ENCODE data around the gene LUM.

Gene LUM

GRCh38 chr12:91123236-91123916, 12.1 kb upstream of the LUM start:
- Histone ChIP-seq H3K4me1 (peaks cover 0 to 4% (median 1%) of the 10 kb centered on the region in 4 donors), H3K9me3 (no peaks in the 10 kb centered on the region), H3K4me3 (no peak overlapping the region), H3K27ac (no peak overlapping the region), H3K36me3 (no peaks in the 10 kb centered on the region), H3K27me3 (no peaks in the 10 kb centered on the region)
- intact Hi-C loops (cut with DNase I; ENCODE audit: low total_unique reads): no loop called here
- no peak for DNase-seq
- no peak for TF ChIP-seq CTCF (IDR thresholded peaks at IDR 0.05)

- Histone ChIP-seq H3K4me3 (no peak overlapping the region), H3K27ac (no peak overlapping the region), H3K27me3 (no peaks in the 10 kb centered on the region), H3K9me3 (no peaks in the 10 kb centered on the region), H3K4me1 (peaks cover 0 to 4% (median 0%) of the 10 kb centered on the region in 4 donors), H3K36me3 (no peaks in the 10 kb centered on the region)
- intact Hi-C loops (cut with DNase I; ENCODE audit: low total_unique reads): no loop called here
- TF ChIP-seq CTCF (IDR thresholded peaks at IDR 0.05): no peak
- DNase-seq: no peak
Measured at GRCh38 chr12:91120781-91121180, 9.5 kb upstream of the LUM start.

GRCh38 chr12:91119089-91119488, 7.8 kb upstream of the LUM start:
- H3K4me1 ChIP-seq: peaks cover 0 to 4% (median 0%) of the 10 kb centered on the region in 4 donors
- intact Hi-C loops (cut with DNase I; ENCODE audit: low total_unique reads): no loop called here
- H3K9me3 ChIP-seq: no peaks in the 10 kb centered on the region
- no peaks in the 10 kb centered on the region for H3K27me3 ChIP-seq
- H3K4me3 ChIP-seq: no peak overlapping the region
- H3K27ac ChIP-seq: no peak overlapping the region
- TF ChIP-seq CTCF (IDR thresholded peaks at IDR 0.05): no peak
- no peaks in the 10 kb centered on the region for H3K36me3 ChIP-seq
- no peak for DNase-seq

- Histone ChIP-seq H3K36me3 (no peaks in the 10 kb centered on the region), H3K27ac (no peak overlapping the region), H3K9me3 (no peaks in the 10 kb centered on the region), H3K4me1 (peaks cover 0 to 4% (median 0%) of the 10 kb centered on the region in 4 donors), H3K27me3 (no peaks in the 10 kb centered on the region), H3K4me3 (no peak overlapping the region)
- no peak for TF ChIP-seq CTCF (IDR thresholded peaks at IDR 0.05)
- no peak for DNase-seq
- intact Hi-C loops (cut with DNase I; ENCODE audit: low total_unique reads): no loop called here
Measured at GRCh38 chr12:91113621-91114020, 2.3 kb upstream of the LUM start.

- Histone ChIP-seq H3K36me3 (no peaks in the 10 kb centered on the region), H3K9me3 (no peaks in the 10 kb centered on the region), H3K27ac (peak overlapping the region in 1 of 2 donors; percentile 24), H3K4me1 (peaks cover 0 to 4% (median 0%) of the 10 kb centered on the region in 4 donors), H3K27me3 (no peaks in the 10 kb centered on the region), H3K4me3 (peak overlapping the region in 1 of 2 donors; percentile 25)
- intact Hi-C loops (cut with DNase I; ENCODE audit: low total_unique reads): no loop called here
- no peak for TF ChIP-seq CTCF (IDR thresholded peaks at IDR 0.05)
- DNase-seq: no peak
Measured at GRCh38 chr12:91110311-91110924, 876 bp downstream of the LUM start.
